K562 (cell line): ENCODE results near the gene LZTR1. TPM values are rescaled to one million over a fixed set of nuclear protein-coding genes. Genes with fewer than 3 reads are reported as not detected.
A peak's percentile ranks its signal among the peaks of the same experiment; 100 is the strongest.

Experiments used
- ATAC-seq: fragments of 200-7000 bp; cut with Tn5 transposase; 3 replicates; pipeline ENCODE4 v1.9.1; 2020; ENCODE audit warnings: moderate library complexity
- BruUV-seq: library from RNA; stranded (reverse); fragments of 400-500 nt; replicated peaks from 2 replicates; lab custom pipeline; 2021; lab: Mats Ljungman, UMichigan
- CTCF ChIA-PET: fragments of 300-600 bp; formaldehyde crosslinking; extraction: SDS; loops from one replicate; lab custom pipeline; 2021; ENCODE audit warnings: low intra/inter-chr PET ratio; lab: Yijun Ruan, JAX
- POLR2A ChIA-PET: fragments of 300-600, 350-650 bp; sonication (Branson Sonifier 250); formaldehyde crosslinking; extraction: SDS; loops from one replicate; lab custom pipeline; 2021; ENCODE audit warnings: antibody characterized with exemption, inconsistent platforms; lab: Yijun Ruan, JAX
- DNase-seq, 4 experiments: peaks; one replicate each; pipeline versions ENCODE4 v3.0.0 to v3.0.0-alpha.2; 2011 to 2018; ENCODE audit warnings: low spot score in 3 of 4, mixed read lengths in 3 of 4; ENCODE audit errors: extremely low read depth in 1 of 4
- FAIRE-seq: peaks from 2 replicates; lab custom pipeline; 2011; peaks lifted over from hg19 to GRCh38; lab: Jason Lieb, UNC
- H2AFZ ChIP-seq: 2 replicates; pipeline ENCODE4 v1.6.0; 2011; ENCODE audit warnings: low read depth, low read length, control low read depth, inconsistent platforms
- H3K27ac ChIP-seq: fragments of 200-600 bp; 3 replicates; pipeline ENCODE4 v1.8.0; 2011; ENCODE audit warnings: low read depth, mild to moderate bottlenecking, control low read depth, inconsistent platforms, low read length, moderate library complexity, mixed read lengths; ENCODE audit errors: extremely low read depth
- H3K27me3 ChIP-seq, 2 experiments: fragments of 300-600 bp in 1 of 2; 2 replicates in 1 of 2; 3 replicates in 1 of 2; pipeline versions ENCODE4 v1.6.0 to v1.8.0; 2011; ENCODE audit warnings: inconsistent platforms in 2 of 2, low read length in 2 of 2, mild to moderate bottlenecking in 1 of 2, mixed read lengths in 1 of 2, moderate library complexity in 1 of 2; ENCODE audit not compliant: control insufficient read depth in 2 of 2, insufficient read depth in 2 of 2
- H3K36me3 ChIP-seq: fragments of 300-600 bp; 3 replicates; pipeline ENCODE4 v1.8.0; 2011; ENCODE audit warnings: mild to moderate bottlenecking, low read length, inconsistent platforms; ENCODE audit not compliant: control insufficient read depth, insufficient read depth
- H3K4me1 ChIP-seq, 2 experiments: fragments of 200-600 bp in 1 of 2; replicated peaks in 1 of 2; 2 replicates in 1 of 2; 3 replicates in 1 of 2; pipeline versions ENCODE4 v1.5.1 to v1.8.0; 2011; ENCODE audit warnings: inconsistent platforms in 2 of 2, low read length in 2 of 2, mild to moderate bottlenecking in 1 of 2, mixed read lengths in 1 of 2, moderate library complexity in 1 of 2; ENCODE audit not compliant: control insufficient read depth in 2 of 2, insufficient read depth in 2 of 2
- H3K4me2 ChIP-seq: 2 replicates; pipeline ENCODE4 v1.6.1; 2011; ENCODE audit warnings: low read length, control low read depth, inconsistent platforms, mixed read lengths; ENCODE audit not compliant: insufficient read depth
- H3K4me3 ChIP-seq: fragments of 200-600 bp; sonication (generic), shearing (Covaris generic); 2 replicates; pipeline ENCODE4 v1.5.1; 2016; ENCODE audit warnings: control low read depth, inconsistent platforms
- H3K79me2 ChIP-seq: fragments of 200-600 bp; 3 replicates; pipeline ENCODE4 v1.8.0; 2011; ENCODE audit warnings: low read length, inconsistent platforms; ENCODE audit not compliant: control insufficient read depth, insufficient read depth
- H3K9ac ChIP-seq, 2 experiments: 2 replicates each; pipeline versions ENCODE4 v1.6.0 to v1.6.1; 2011; ENCODE audit warnings: low read depth in 2 of 2, low read length in 2 of 2, control low read depth in 1 of 2, inconsistent platforms in 1 of 2, mild to moderate bottlenecking in 1 of 2, mixed read lengths in 1 of 2; ENCODE audit not compliant: insufficient read depth in 1 of 2
- H3K9me1 ChIP-seq: one replicate; pipeline ENCODE4 v1.6.0; 2011; ENCODE audit warnings: inconsistent platforms, mild to moderate bottlenecking, low read length, moderate library complexity; ENCODE audit not compliant: control insufficient read depth, insufficient read depth
- H3K9me3 ChIP-seq: replicated peaks from 2 replicates; pipeline ENCODE4 v1.5.1; 2011; ENCODE audit warnings: low read depth, low read length, inconsistent platforms; ENCODE audit not compliant: control insufficient read depth, insufficient read depth
- H4K20me1 ChIP-seq: replicated peaks from 2 replicates; pipeline ENCODE4 v1.6.1; 2011; ENCODE audit warnings: low read length, inconsistent platforms, mixed read lengths; ENCODE audit not compliant: control insufficient read depth, insufficient read depth
- BHLHE40 ChIP-seq: IDR thresholded peaks from 2 replicates; pipeline ENCODE4 v1.6.1; 2011; ENCODE audit warnings: low read length, improper control_type of control experiment
- BRCA1 ChIP-seq, 2 experiments: fragments of 450-650 bp in 1 of 2; sonication (generic) in 1 of 2; formaldehyde crosslinking in 1 of 2; IDR thresholded peaks; 2 replicates each; pipeline versions ENCODE4 v1.5.0 to v1.6.1; 2017 to 2020; ENCODE audit warnings: mild to moderate bottlenecking in 1 of 2, missing genetic modification reagents in 1 of 2
- CTCFL ChIP-seq: IDR thresholded peaks from 2 replicates; pipeline ENCODE4 v1.6.1; 2011; ENCODE audit warnings: borderline replicate concordance, low read depth, mild to moderate bottlenecking, moderate library complexity, low read length; ENCODE audit not compliant: insufficient read depth, poor library complexity, severe bottlenecking
- GABPA ChIP-seq: fragments of 200-800 bp; sonication (Bioruptor generic); conservative IDR thresholded peaks from 2 replicates; pipeline ENCODE4 v1.6.1; 2016; ENCODE audit warnings: low read depth, missing genetic modification characterization, missing compliant biosample characterization
- MTA3 ChIP-seq: fragments of 450-650 bp; formaldehyde crosslinking; IDR thresholded peaks from 2 replicates; pipeline ENCODE4 v1.6.1; 2017; ENCODE audit warnings: mild to moderate bottlenecking, borderline replicate concordance
- MYNN ChIP-seq, 2 experiments: sonication (generic); formaldehyde crosslinking in 1 of 2; IDR thresholded peaks; 2 replicates each; pipeline versions ENCODE4 v1.5.0 to v1.6.1; 2016 to 2020; ENCODE audit warnings: antibody characterized with exemption in 1 of 2, missing genetic modification reagents in 1 of 2
- POLR2AphosphoS2 ChIP-seq: IDR thresholded peaks from 2 replicates; pipeline ENCODE4 v1.6.1; 2012; ENCODE audit warnings: low read length, improper control_type of control experiment
- RBBP5 ChIP-seq: fragments of 200-600 bp; sonication (generic); IDR thresholded peaks from 2 replicates; pipeline ENCODE4 v1.6.1; 2012; ENCODE audit warnings: borderline replicate concordance, mild to moderate bottlenecking, low read length, control low read depth, inconsistent platforms; ENCODE audit not compliant: insufficient read depth, poor library complexity, severe bottlenecking
- SMARCE1 ChIP-seq: fragments of 450-650 bp; IDR thresholded peaks from 2 replicates; pipeline ENCODE4 v1.7.1; 2016; ENCODE audit warnings: mild to moderate bottlenecking
- SP2 ChIP-seq: IDR thresholded peaks from 2 replicates; pipeline ENCODE4 v1.6.1; 2011; ENCODE audit warnings: mild to moderate bottlenecking, low read depth, low read length, moderate library complexity; ENCODE audit not compliant: poor library complexity, severe bottlenecking; ENCODE audit errors: extremely low read depth
- TAF1 ChIP-seq: IDR thresholded peaks from 2 replicates; pipeline ENCODE4 v1.6.1; 2011; ENCODE audit warnings: mild to moderate bottlenecking, low read length, moderate library complexity; ENCODE audit not compliant: insufficient read depth, control insufficient read depth, severe bottlenecking; ENCODE audit errors: extremely low read depth
- TAL1 ChIP-seq: fragments of 450-650 bp; IDR thresholded peaks from 2 replicates; pipeline ENCODE4 v1.6.1; 2016; ENCODE audit warnings: mild to moderate bottlenecking
- ZNF75A ChIP-seq: fragments of 450-650 bp; formaldehyde crosslinking; IDR thresholded peaks from 2 replicates; pipeline ENCODE4 v1.4.0; 2020; ENCODE audit warnings: mild to moderate bottlenecking
- WGBS: fragments of 100-300 bp; shearing (Covaris generic); methylation state at CpG from one replicate; pipeline ENCODE4 v1.1.6; 2016; ENCODE audit warnings: low coverage, mixed read lengths; ENCODE audit not compliant: insufficient coverage; ENCODE audit errors: missing lambda C conversion rate; 5-methylcytosine and 5-hydroxymethylcytosine counted together
- in situ Hi-C: fragments of 300-500 bp; cut with MboI; formaldehyde crosslinking; loops from 4 replicates; pipeline ENCODE4 v1.15.0; 2018; ENCODE audit warnings: inconsistent platforms, mixed read lengths
- intact Hi-C: fragments of 100-400 bp; cut with micrococcal nuclease; formaldehyde crosslinking; loops from 2 replicates; pipeline ENCODE4 v1.14.2; 2022
- polyA plus RNA-seq, 8 experiments: library from polyadenylated mRNA; depleted of rRNA in 4 of 8; stranded (reverse) in 5 of 8; unstranded in 3 of 8; fragments of >200 nt; fragmentation: Nextera tagmentation in 2 of 8; fragmentation: Illumina TruSeq in 1 of 8; extraction: Ambion mirVana in 2 of 8; extraction: Trizol in 1 of 8; gene quantifications; 2 replicates each; pipeline versions ENCODE4 v1.2.1 to v1.2.3, GENCODE V29; 2011 to 2014; ENCODE audit warnings: inconsistent platforms in 1 of 8, missing spikeins in 1 of 8
- total RNA-seq, 7 experiments: library from RNA; depleted of rRNA in 6 of 7; stranded (reverse); fragments of >200 nt in 6 of 7; fragmentation: Illumina TruSeq in 2 of 7; extraction: Trizol in 2 of 7; gene quantifications; 2 replicates each; pipeline versions ENCODE4 v1.2.1 to v1.2.3, GENCODE V29; 2011 to 2021; ENCODE audit warnings: low replicate concordance in 1 of 7
- TF ChIP-seq, protein P1 (sequence below): fragments of 450-650 bp; conservative IDR thresholded peaks from 2 replicates; pipeline ENCODE4 v1.6.1; 2016; ENCODE audit warnings: missing genetic modification characterization, low read depth, mild to moderate bottlenecking, control low read depth, missing compliant biosample characterization

Gene LZTR1
- total and polyA plus RNA-seq, 9 of the 15 experiments (the other 6 are each of a cell fraction or from before 2014, with no cell fraction given): 2.2 to 135 (median 63.0) TPM

- no peak for FAIRE-seq
- 14% methylated on average over 16 of the region's 16 CpGs for WGBS
- no peak overlapping the region for H3K27ac ChIP-seq
- peaks cover 11% of the 10 kb centered on the region for H3K9me3 ChIP-seq
- peaks cover 37 to 63% of the 10 kb centered on the region in 2 experiments; a peak in 4 of 5 replicates for H3K27me3 ChIP-seq
- peak overlapping the region in 1 of 2 experiments; percentile 38; a peak in 2 of 4 replicates for H3K9ac ChIP-seq
- ChIA-PET CTCF (no interaction called here), POLR2A (interaction anchor here (0.7 to 64.4 kb wide), 9 partner anchors 6 to 632 kb away, joined by 3 to 1556 read pairs (median 4); partner anchors contain the start of genes CRKL, LZTR1 and THAP7)
- H3K36me3 ChIP-seq: no peaks in the 10 kb centered on the region
- no peaks in the 10 kb centered on the region for H3K79me2 ChIP-seq
- in situ Hi-C loops: loop anchor here (25.0 kb wide), 1 partner anchor 163 kb away; no protein-coding TSS in a partner anchor
- no peaks in the 10 kb centered on the region for H3K9me1 ChIP-seq
- H3K4me1 ChIP-seq: peaks cover 0 to 35% of the 10 kb centered on the region in 2 experiments; a peak in 3 of 5 replicates
- no peak overlapping the region for H3K4me2 ChIP-seq
- intact Hi-C loops: no loop called here
- DNase-seq: no peak
- H4K20me1 ChIP-seq: peaks cover 10% of the 10 kb centered on the region
- no peak for ATAC-seq
- BruUV-seq: no TSS peak
- H3K4me3 ChIP-seq: no peak overlapping the region
- no peak overlapping the region for H2AFZ ChIP-seq
- TF ChIP-seq ZNF75A (CRISPR knock-in tag): no peak
- TF ChIP-seq BRCA1 (IDR thresholded peaks at IDR 0.05): no peak
- no peak for TF ChIP-seq BRCA1 (CRISPR knock-in tag; IDR thresholded peaks at IDR 0.05)
- TF ChIP-seq, protein P1, sequence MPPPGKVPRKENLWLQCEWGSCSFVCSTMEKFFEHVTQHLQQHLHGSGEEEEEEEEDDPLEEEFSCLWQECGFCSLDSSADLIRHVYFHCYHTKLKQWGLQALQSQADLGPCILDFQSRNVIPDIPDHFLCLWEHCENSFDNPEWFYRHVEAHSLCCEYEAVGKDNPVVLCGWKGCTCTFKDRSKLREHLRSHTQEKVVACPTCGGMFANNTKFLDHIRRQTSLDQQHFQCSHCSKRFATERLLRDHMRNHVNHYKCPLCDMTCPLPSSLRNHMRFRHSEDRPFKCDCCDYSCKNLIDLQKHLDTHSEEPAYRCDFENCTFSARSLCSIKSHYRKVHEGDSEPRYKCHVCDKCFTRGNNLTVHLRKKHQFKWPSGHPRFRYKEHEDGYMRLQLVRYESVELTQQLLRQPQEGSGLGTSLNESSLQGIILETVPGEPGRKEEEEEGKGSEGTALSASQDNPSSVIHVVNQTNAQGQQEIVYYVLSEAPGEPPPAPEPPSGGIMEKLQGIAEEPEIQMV: no peak
- TF ChIP-seq POLR2AphosphoS2: no peak
- no peak for TF ChIP-seq CTCFL
- TF ChIP-seq BHLHE40: 0 out of 2 replicates have a peak, but pooled peaks have one; percentile 16
- no peak for TF ChIP-seq MYNN (IDR thresholded peaks at IDR 0.05)
- TF ChIP-seq MYNN (CRISPR knock-in tag; IDR thresholded peaks at IDR 0.05): no peak
- no peak for TF ChIP-seq TAF1
- TF ChIP-seq MTA3: no peak
- TF ChIP-seq TAL1: no peak
- peak; percentile 43 for TF ChIP-seq RBBP5
- TF ChIP-seq GABPA (tag): no peak
- peak; percentile 8 for TF ChIP-seq SP2
- no peak for TF ChIP-seq SMARCE1
These were observed 7.7 kb upstream of the LZTR1 start for GRCh38 chr22:20974336-20974955.
